GM23338 (cell line): ENCODE measurements around the gene NPHS1. TPM values are rescaled to one million over a fixed set of nuclear protein-coding genes. Genes with fewer than 3 reads are reported as not detected.
A peak's percentile ranks its signal among the peaks of the same experiment; 100 is the strongest.

Source experiments
- ATAC-seq: fragments of 200-7000 bp; cut with Tn5 transposase; 3 replicates; pipeline ENCODE4 v1.9.1; 2020
- DNase-seq: peaks from one replicate; pipeline ENCODE4 v3.0.0-alpha.2; 2015; ENCODE audit warnings: low spot score
- H2AFZ ChIP-seq: fragments of 200-600 bp; sonication (generic); 2 replicates; pipeline ENCODE4 v1.8.0; 2016; ENCODE audit warnings: antibody characterized with exemption, mild to moderate bottlenecking, moderate library complexity
- H3F3A ChIP-seq: fragments of 200-600 bp; sonication (generic); replicated peaks from 2 replicates; pipeline ENCODE4 v1.8.0; 2017; ENCODE audit warnings: antibody characterized with exemption, mixed run types, low read depth
- H3K27ac ChIP-seq: fragments of 200-600 bp; sonication (generic); 2 replicates; pipeline ENCODE4 v1.6.1; 2016; ENCODE audit warnings: low read depth
- H3K27me3 ChIP-seq: fragments of 200-600 bp; sonication (generic); 2 replicates; pipeline ENCODE4 v1.8.0; 2016; ENCODE audit warnings: mild to moderate bottlenecking, mixed run types, moderate library complexity; ENCODE audit not compliant: insufficient read depth
- H3K36me3 ChIP-seq: fragments of 200-600 bp; sonication (generic); 2 replicates; pipeline ENCODE4 v1.8.0; 2016; ENCODE audit warnings: mild to moderate bottlenecking; ENCODE audit not compliant: insufficient read depth
- H3K4me1 ChIP-seq: fragments of 200-600 bp; sonication (generic); 2 replicates; pipeline ENCODE4 v1.8.0; 2016; ENCODE audit warnings: mild to moderate bottlenecking, moderate library complexity; ENCODE audit not compliant: insufficient read depth
- H3K4me2 ChIP-seq: fragments of 200-600 bp; sonication (generic); 2 replicates; pipeline ENCODE4 v1.7.1; 2017; ENCODE audit warnings: mixed run types
- H3K4me3 ChIP-seq: fragments of 200-600 bp; sonication (generic); 2 replicates; pipeline ENCODE4 v1.6.1; 2016; ENCODE audit warnings: mixed run types
- H3K79me2 ChIP-seq: fragments of 200-600 bp; sonication (generic); replicated peaks from 2 replicates; pipeline ENCODE4 v1.8.0; 2017; ENCODE audit warnings: mild to moderate bottlenecking; ENCODE audit not compliant: insufficient read depth
- H3K9me2 ChIP-seq: fragments of 200-600 bp; sonication (generic); 2 replicates; pipeline ENCODE4 v1.8.0; 2017; ENCODE audit not compliant: insufficient read depth
- H4K20me1 ChIP-seq: fragments of 200-600 bp; sonication (generic); replicated peaks from 2 replicates; pipeline ENCODE4 v1.8.0; 2017; ENCODE audit warnings: mild to moderate bottlenecking; ENCODE audit not compliant: insufficient read depth
- H3K27ac Mint-ChIP-seq: 2 replicates; pipeline ENCODE4 v1.8.0; 2020; ENCODE audit warnings: inconsistent platforms, mild to moderate bottlenecking, moderate library complexity, mixed read lengths
- H3K27me3 Mint-ChIP-seq: 3 replicates; pipeline ENCODE4 v1.8.0; 2022; ENCODE audit warnings: low read depth, mild to moderate bottlenecking, moderate library complexity, mixed read lengths, inconsistent platforms; ENCODE audit not compliant: insufficient read depth, poor library complexity
- H3K36me3 Mint-ChIP-seq: 3 replicates; pipeline ENCODE4 v1.8.0; 2021; ENCODE audit warnings: low read depth, mild to moderate bottlenecking, inconsistent platforms, moderate library complexity, mixed read lengths
- H3K4me1 Mint-ChIP-seq: 3 replicates; pipeline ENCODE4 v1.8.0; 2020; ENCODE audit warnings: mild to moderate bottlenecking, inconsistent platforms, mixed read lengths
- H3K4me3 Mint-ChIP-seq: 3 replicates; pipeline ENCODE4 v1.8.0; 2021; ENCODE audit warnings: moderate library complexity, mild to moderate bottlenecking, inconsistent platforms, mixed read lengths
- H3K9me3 Mint-ChIP-seq: 3 replicates; pipeline ENCODE4 v1.8.0; 2020; ENCODE audit warnings: moderate library complexity, mild to moderate bottlenecking, inconsistent platforms, mixed read lengths
- CREB1 ChIP-seq: fragments of 250-450 bp; sonication (Bioruptor Pico); IDR thresholded peaks from 2 replicates; pipeline ENCODE4 v1.5.0; 2020; ENCODE audit warnings: low read depth, mild to moderate bottlenecking, moderate library complexity
- EZH2phosphoT487 ChIP-seq: fragments of 200-600 bp; sonication (generic); IDR thresholded peaks from one replicate; pipeline ENCODE4 v1.8.1; 2018; ENCODE audit warnings: antibody characterized with exemption; ENCODE audit not compliant: unreplicated experiment
- JUNB ChIP-seq: IDR thresholded peaks from one replicate; pipeline ENCODE4 v1.6.1; 2016; ENCODE audit warnings: antibody characterized with exemption; ENCODE audit not compliant: unreplicated experiment
- NANOG ChIP-seq: IDR thresholded peaks from 2 replicates; pipeline ENCODE4 v1.6.1; 2016; ENCODE audit warnings: antibody characterized with exemption, borderline replicate concordance
- POLR2AphosphoS5 ChIP-seq: IDR thresholded peaks from 2 replicates; pipeline ENCODE4 v1.6.1; 2016; ENCODE audit warnings: antibody characterized with exemption, low read depth
- ZNF114 ChIP-seq: fragments of 250-450 bp; sonication (Bioruptor Pico); IDR thresholded peaks from 2 replicates; pipeline ENCODE4 v1.5.0; 2020; ENCODE audit warnings: mild to moderate bottlenecking, moderate library complexity
- ZNF331 ChIP-seq: fragments of 250-450 bp; sonication (Bioruptor Pico); IDR thresholded peaks from 2 replicates; pipeline ENCODE4 v1.5.0; 2020; ENCODE audit warnings: low read depth, mild to moderate bottlenecking, moderate library complexity
- polyA plus RNA-seq: library from polyadenylated mRNA; unstranded; fragments of >200 nt; fragmentation: Nextera tagmentation; extraction: Ambion mirVana; gene quantifications from 2 replicates; pipeline ENCODE4 v1.2.1, GENCODE V29; 2016
- total RNA-seq: library from RNA; depleted of rRNA; stranded (reverse); fragments of >200 nt; shearing (Covaris generic); gene quantifications from 2 replicates; pipeline ENCODE4 v1.2.3, GENCODE V29; 2014
- TF ChIP-seq, protein P1 (sequence below): IDR thresholded peaks from 2 replicates; pipeline ENCODE4 v1.6.1; 2016; ENCODE audit warnings: antibody characterized with exemption

The NPHS1 gene
- total and polyA plus RNA-seq, 2 experiments from 2014 or later: 1.0 to 1.3 TPM

DNA sequence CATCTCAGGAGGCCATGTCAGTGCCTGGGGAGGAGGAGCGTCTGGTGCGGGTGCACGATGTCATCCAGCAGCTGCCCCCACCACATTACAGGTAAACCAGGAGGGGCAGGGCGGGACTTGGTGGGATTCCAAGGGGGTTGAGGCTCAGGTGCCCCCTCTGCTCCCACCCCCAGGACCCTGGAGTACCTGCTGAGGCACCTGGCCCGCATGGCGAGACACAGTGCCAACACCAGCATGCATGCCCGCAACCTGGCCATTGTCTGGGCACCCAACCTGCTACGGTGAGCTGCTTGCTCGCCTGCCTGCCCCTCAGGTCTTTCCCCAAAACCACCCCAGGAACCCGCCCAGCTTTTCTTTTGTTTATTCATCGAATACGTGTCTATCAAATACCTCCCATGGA, 69.7 kb downstream of the NPHS1 start:
- no peak for ATAC-seq

DNA sequence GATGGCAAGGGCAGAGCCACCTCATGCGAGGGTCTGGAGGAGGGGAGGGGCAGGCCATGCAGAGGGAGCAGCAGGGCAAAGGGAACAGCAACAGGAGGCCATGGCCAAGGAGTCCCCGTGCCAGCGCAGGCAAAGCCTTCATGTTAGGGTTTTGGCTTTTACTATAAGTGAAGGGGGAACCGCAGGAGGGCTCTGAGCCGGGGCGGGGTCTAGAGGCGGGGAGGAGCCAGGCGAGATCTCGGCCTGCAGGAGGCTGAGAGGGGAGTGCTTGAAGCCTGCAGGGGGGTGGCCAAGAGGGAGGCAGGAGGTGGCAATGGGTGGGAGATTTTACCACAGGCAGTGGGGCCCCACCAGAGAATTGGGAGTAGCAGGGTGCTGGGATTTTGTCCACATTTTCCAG, 70.7 kb downstream of the NPHS1 start:
- Histone ChIP-seq H3K9me2 (no peaks in the 10 kb centered on the region), H3K4me1 (peaks cover 25% of the 10 kb centered on the region), H4K20me1 (no peaks in the 10 kb centered on the region), H3K4me3 (no peak overlapping the region), H3K36me3 (no peaks in the 10 kb centered on the region), H3F3A (0 out of 2 replicates have a peak, but pooled peaks cover 3% of the 10 kb centered on the region), H3K27me3 (peaks cover 6% of the 10 kb centered on the region), H2AFZ (no peak overlapping the region), H3K4me2 (no peak overlapping the region), H3K27ac (no peak overlapping the region), H3K79me2 (no peaks in the 10 kb centered on the region)
- DNase-seq: peak; percentile 51
- H3K36me3 Mint-ChIP-seq: peaks cover 6% of the 10 kb centered on the region; the same call in 1 of the 3 replicates
- H3K4me3 Mint-ChIP-seq: no peak overlapping the region; the same call in 2 of the 3 replicates
- no peaks in the 10 kb centered on the region for H3K9me3 Mint-ChIP-seq
- H3K4me1 Mint-ChIP-seq: peaks cover 45% of the 10 kb centered on the region
- no peak overlapping the region for H3K27ac Mint-ChIP-seq
- peak; percentile 5 for ATAC-seq
- no peak for TF ChIP-seq CREB1
- TF ChIP-seq ZNF331 (CRISPR knock-in tag): no peak
- TF ChIP-seq NANOG: no peak
- no peak for TF ChIP-seq JUNB
- H3K27me3 Mint-ChIP-seq: peaks cover 31% of the 10 kb centered on the region

More for the DNA sequence above, 69.7 kb downstream of the NPHS1 start:
- no peaks in the 10 kb centered on the region for H3K9me2 ChIP-seq
- H3K4me2 ChIP-seq: no peak overlapping the region
- 0 out of 2 replicates have a peak, but pooled peaks cover 3% of the 10 kb centered on the region for H3F3A ChIP-seq
- H3K4me1 ChIP-seq: peaks cover 15% of the 10 kb centered on the region
- Mint-ChIP-seq H3K9me3 (no peaks in the 10 kb centered on the region), H3K36me3 (peaks cover 6% of the 10 kb centered on the region; the same call in 1 of the 3 replicates), H3K27ac (no peak overlapping the region), H3K4me1 (peaks cover 35% of the 10 kb centered on the region), H3K27me3 (peaks cover 25% of the 10 kb centered on the region), H3K4me3 (no peak overlapping the region; the same call in 2 of the 3 replicates)
- no peak for DNase-seq
- no peaks in the 10 kb centered on the region for H3K36me3 ChIP-seq
- H3K27me3 ChIP-seq: 0 out of 2 replicates have a peak, but pooled peaks cover 3% of the 10 kb centered on the region
- no peak overlapping the region for H3K27ac ChIP-seq
- H3K4me3 ChIP-seq: no peak overlapping the region
- no peaks in the 10 kb centered on the region for H4K20me1 ChIP-seq
- H3K79me2 ChIP-seq: no peaks in the 10 kb centered on the region
- no peak overlapping the region for H2AFZ ChIP-seq
- TF ChIP-seq, protein P1, sequence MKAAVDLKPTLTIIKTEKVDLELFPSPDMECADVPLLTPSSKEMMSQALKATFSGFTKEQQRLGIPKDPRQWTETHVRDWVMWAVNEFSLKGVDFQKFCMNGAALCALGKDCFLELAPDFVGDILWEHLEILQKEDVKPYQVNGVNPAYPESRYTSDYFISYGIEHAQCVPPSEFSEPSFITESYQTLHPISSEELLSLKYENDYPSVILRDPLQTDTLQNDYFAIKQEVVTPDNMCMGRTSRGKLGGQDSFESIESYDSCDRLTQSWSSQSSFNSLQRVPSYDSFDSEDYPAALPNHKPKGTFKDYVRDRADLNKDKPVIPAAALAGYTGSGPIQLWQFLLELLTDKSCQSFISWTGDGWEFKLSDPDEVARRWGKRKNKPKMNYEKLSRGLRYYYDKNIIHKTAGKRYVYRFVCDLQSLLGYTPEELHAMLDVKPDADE: no peak
- TF ChIP-seq POLR2AphosphoS5 (no peak), JUNB (no peak), EZH2phosphoT487 (no peak)

DNA sequence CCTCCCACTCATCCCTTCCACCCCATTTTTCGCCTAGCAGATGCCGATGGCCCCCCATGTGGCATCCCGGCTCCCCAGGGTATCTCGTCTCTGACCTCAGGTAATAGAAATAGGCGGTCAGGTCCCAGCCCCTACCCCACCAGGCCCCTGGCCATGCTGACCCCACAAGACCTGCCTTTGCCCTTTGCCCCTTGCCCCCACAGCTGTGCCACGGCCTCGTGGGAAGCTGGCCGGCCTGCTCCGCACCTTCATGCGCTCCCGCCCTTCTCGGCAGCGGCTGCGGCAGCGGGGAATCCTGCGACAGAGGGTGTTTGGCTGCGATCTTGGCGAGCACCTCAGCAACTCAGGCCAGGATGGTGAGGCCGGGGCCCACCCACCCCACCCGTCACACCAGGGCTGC, 71.6 kb downstream of the NPHS1 start:
- no peak overlapping the region for H3K4me2 ChIP-seq
- Mint-ChIP-seq H3K4me3 (no peak overlapping the region), H3K27ac (no peak overlapping the region), H3K4me1 (peaks cover 48% of the 10 kb centered on the region), H3K9me3 (no peaks in the 10 kb centered on the region), H3K36me3 (peaks cover 6% of the 10 kb centered on the region; the same call in 1 of the 3 replicates), H3K27me3 (peaks cover 32% of the 10 kb centered on the region)
- H4K20me1 ChIP-seq: no peaks in the 10 kb centered on the region
- H3K27me3 ChIP-seq: peaks cover 11% of the 10 kb centered on the region
- no peak overlapping the region for H2AFZ ChIP-seq
- H3K27ac ChIP-seq: no peak overlapping the region
- no peak overlapping the region for H3K4me3 ChIP-seq
- H3K79me2 ChIP-seq: no peaks in the 10 kb centered on the region
- peaks cover 31% of the 10 kb centered on the region for H3K4me1 ChIP-seq
- no peaks in the 10 kb centered on the region for H3K36me3 ChIP-seq
- ATAC-seq (no peak), DNase-seq (no peak)
- no peaks in the 10 kb centered on the region for H3K9me2 ChIP-seq
- 0 out of 2 replicates have a peak, but pooled peaks cover 3% of the 10 kb centered on the region for H3F3A ChIP-seq
- TF ChIP-seq CREB1 (no peak), ZNF114 (no peak)
